T1000 (cell line): ENCODE measurements around the gene ZNF394.

ENCODE experiments used
- DNase-seq: peaks from one replicate; lab custom pipeline; 2025; ENCODE audit warnings: mixed read lengths; lab: John Stamatoyannopoulos, UW

The ZNF394 gene

DNA sequence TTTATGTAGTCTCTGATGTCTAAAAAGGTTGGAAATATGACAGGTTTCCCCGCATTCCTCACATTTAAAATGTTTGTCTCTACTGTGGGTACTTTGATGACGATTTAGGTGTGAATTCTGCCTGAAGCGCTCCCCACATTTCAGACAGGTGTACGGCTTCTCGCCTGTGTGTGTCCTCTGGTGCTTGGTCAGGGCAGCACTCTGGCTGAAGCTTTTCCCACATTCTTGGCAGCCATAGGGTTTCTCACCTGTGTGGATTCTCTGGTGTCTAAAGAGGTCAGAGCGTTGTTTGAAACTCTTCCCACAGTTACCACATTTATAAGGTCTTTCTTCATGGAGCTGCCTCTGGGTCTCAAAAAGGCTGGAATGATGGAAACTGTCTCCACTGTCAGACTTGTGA lies 6.3 kb downstream of the ZNF394 start:
- DNase-seq = no peak

DNA sequence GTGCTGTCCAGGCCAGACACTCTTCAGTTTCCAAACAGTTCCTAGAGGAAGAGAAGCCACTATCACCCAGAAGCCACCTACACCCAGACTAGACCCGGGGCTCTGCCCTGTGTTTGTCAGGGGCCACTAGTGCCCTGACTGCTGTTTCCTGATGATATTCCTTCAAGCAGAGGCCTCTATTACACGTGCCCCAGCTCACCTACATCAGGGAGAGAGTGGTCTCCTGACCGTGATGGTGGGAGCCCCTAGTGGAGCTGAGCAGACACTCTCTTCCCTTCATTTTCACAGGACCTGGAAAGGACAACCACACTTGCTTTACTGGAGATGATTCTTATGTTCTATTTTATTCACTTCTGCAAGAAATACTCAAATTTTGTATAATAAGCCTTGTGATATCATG lies 9.2 kb downstream of the ZNF394 start:
- DNase-seq = no peak

DNA sequence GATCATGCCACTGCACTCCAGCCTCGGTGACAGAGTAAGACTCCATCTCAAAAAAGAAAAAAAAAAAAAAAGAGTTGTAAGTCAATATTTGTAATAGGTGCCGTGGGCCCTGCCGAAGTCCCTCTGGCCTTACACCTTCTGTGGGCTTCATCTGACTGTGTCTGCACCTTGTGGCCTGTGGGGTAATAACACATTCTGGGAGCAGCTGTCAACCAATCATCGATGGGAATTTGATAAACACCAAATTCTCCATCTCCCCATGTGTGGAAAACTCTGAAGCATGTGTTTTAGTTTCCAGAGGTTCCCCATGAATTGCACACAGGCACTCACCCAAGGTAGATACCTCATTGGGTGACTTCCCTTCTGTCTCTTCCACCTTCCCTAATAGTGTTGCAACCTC lies 10.8 kb downstream of the ZNF394 start:
- no peak for DNase-seq

DNA sequence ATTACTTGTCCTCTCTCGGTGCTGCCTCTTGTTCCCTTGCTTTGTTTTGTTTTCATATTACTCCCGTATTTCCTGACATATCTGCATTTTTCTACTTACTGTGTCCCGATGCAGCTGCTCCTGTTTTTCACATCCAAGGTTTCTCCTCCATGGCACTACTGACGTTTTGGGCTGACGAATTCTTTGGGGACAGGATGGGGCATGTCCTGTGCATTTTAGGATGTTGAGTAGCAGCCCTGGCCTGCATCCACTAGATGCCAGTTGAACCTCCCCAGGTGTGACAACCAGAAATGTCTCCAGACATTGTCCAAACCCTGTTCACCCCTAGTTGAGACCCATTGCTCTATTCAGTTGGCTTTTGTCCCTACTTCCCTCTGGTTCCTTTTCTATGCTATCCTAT lies 15.0 kb downstream of the ZNF394 start:
- no peak for DNase-seq

DNA sequence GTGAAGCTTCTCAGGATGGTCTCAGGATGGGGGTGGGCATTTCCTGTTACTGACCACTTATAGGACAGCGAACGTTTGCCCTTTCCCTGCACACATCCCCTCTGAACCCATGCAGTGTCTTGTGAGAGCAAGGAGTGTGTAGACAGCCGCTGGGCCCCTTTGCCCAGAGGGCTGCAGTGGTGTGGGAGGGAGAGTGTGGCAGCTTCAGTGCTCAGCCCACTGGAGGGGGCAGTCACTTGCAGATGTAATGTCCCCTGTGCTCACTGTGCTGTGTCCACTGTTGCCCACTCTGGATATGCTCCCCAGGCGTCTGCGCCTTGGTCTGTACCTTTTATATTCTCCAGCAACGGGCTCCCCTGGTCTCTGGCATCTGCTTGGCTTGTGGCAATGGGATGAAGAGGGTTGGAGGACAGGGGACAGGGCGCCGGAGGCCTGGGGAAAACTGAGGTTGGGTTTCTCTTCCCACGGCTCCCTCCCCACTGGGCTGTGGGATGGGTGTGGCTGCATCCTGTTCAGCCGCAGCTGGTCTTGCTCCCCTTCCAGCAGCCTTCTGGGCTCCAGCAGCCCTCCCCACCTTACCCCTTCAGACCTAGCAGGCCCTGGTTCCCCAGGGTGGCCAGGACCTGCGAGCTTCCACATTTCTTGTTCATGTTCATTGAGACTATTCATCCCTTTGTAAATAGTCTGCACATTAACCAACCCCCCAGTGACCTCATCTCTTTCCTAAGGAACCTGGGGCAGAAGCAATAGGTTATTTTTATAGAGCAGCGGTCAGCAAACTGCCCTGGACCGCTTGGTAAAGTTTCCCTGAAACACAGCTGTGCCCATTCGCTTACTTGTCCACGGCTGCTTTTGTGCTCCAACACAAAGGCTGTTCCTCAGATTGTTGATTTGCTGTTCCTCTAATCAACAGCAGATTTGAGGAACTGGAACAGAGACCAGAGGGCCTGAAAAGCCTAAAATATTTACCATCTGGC lies 21.3 kb downstream of the ZNF394 start:
- DNase-seq = no peak

DNA sequence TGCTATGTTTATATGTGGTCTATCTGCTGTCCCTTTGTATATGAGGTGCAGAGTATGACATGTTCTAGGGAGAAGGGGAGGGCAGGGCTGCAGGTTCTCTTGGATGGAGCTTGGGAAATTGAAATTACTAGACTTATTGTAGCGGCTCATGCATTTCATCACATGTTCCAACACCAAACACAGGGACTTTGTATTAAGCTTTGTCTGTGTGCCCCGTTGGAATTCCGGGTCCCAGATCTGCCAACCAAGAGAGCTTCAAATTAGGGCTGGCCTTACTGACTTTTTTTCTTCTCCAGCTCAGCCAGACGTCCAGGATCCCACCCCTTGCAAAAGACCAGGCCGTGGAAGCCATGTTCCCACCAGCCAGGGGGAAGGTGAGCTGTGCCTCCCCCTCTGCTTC lies 24.0 kb downstream of the ZNF394 start:
- no peak for DNase-seq

DNA sequence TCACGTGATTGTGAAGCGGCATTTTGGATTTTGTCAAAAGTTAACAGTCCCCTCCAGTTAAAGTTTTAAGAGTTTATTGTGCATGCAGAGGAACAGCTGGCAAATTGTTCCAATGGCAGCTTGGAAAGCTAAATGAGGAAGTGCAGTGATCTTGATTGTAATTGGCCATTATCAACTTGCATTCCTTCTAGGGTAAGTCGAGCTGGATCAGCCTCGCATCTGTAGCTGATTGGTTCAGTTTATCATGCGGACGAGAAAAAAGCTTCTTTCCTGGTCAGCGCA lies 26.8 kb downstream of the ZNF394 start:
- DNase-seq = no peak

DNA sequence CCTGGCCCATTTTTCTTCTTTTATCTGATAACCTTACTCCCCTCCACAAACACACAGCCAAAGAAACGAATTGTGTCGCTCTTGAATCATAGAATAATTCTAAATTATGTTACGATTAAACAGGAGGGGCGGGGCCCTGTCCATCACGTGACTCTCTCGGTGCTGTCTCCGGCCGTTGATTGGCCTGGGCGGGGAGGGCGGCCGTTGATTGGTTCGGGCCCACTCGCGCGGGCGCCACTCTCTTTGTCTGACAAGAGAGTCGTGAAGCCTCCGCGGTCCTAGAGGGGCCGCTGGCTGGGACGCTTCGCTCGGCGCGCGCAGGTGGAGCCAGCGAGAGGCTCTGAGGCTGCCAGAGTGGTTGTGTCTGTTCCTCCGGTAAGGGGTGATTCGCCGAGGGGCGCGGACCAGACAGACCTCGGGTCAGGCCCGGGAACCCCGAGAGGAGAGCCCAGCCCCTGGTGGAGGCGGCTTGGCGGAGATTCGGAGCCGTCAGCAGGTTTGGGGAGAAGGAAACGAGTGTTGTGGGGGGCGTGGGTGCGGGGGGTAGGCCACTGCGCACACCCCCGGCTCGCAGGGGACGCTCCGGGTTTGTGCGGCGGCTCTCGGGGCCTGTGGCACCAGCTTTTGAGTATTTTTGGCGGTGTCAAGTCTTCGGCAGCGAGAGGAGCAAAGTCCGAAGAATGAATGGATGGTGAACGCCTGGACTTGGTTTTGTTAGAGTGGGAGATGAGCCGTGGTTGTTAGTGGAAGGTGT lies 27.3 kb downstream of the ZNF394 start, which contains the start of gene ZNF789:
Gene ZNF789 (plus strand): TSS at position 330 of the 754 bp plus-strand sequence. CDS start 3,567 bp downstream, outside the sequence.
- peak; percentile 83 for DNase-seq

DNA sequence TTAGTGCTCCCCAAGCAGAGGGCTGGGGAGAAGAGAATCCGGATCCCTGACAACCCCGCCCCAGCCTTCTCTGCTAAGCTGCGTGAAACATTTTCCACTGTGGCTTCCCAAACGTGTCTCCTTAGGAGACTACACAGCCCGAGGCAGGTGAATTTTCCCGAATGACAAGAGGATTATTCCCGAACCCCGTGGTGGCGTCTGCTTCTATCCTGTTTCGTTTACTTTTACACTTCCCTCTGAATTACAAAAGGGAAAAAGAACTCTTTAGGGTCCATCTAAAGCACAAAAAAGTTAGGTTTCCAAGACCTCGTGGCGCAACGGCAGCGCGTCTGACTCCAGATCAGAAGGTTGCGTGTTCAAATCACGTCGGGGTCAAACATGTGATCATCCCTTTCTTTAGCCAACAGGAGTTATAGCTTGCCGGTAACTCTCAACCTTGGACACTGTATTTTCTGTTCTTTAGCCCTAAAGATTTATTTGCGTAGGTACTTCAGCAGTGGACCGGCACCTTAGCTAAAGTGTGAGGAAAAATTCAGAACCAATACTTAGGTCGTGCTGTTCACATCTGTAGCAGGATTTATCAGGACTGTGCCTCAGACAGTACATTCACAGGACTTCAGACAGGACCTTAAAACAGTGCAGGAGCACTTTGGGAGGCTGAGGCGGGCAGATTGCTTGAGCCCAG lies 30.6 kb downstream of the ZNF394 start:
- DNase-seq = no peak

DNA sequence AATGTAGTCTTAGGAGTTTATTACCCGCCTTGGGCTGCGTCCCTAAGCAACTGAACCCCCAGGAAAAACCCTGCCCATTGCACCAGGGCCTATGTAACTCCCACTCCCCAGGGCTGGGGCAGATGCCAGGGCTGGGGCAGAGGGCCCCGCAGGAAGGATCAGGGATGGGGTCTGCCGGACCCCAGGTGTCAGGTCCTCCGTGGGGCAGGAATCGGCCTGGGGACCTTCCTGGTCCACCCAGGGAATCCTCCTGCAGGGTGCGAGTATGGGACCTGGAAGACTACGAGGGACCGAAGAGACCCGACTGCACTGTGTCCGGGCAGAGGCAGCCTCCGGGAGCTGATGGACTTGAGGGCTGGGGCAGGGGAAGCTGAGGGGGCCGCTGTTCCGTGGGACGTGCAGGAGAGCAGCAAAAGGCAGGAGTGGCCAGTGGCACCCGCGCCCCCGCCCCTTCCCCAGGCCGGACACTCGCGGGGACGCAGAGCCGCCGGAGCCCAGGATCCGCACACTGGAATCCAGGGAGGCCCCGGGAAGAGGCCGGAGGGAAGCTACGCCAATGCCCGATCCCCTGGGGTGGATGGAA lies 31.7 kb downstream of the ZNF394 start:
- DNase-seq = no peak

DNA sequence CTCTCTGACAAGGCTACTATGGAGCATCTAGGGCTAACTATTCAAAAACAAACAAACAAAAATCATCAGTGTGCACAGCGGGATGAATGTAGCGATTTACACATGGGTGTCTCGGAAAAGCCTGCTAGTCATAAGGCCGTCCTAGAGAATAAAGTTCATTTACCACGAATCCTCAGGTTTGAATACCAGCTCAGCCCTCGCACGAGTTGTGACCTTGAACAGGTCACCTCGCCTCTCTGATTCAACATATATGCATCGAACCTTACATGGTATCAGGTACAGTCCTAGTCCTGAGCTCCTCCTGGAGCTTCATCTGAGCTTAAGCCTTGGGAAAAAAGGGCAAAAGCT lies 34.7 kb downstream of the ZNF394 start:
- no peak for DNase-seq

DNA sequence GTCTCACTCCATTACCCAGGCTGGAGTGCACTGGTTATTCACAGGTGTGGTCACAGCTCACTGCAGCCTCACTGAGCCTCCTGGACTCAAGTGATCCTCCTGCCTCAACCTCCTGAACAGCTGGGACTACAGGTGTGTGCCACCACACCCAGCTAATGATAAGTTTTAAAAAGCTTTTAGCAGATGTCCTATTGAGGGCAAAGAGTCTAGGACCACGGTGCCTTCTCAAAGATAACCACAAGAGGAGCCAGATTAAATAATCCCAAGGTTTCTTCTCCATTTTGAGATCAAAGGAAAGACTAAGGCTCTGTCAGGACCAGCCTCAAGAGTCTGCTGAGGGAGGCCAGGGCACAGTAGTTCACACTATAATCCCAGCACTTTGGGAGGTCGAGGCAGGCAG lies 38.9 kb downstream of the ZNF394 start:
- DNase-seq = no peak

DNA sequence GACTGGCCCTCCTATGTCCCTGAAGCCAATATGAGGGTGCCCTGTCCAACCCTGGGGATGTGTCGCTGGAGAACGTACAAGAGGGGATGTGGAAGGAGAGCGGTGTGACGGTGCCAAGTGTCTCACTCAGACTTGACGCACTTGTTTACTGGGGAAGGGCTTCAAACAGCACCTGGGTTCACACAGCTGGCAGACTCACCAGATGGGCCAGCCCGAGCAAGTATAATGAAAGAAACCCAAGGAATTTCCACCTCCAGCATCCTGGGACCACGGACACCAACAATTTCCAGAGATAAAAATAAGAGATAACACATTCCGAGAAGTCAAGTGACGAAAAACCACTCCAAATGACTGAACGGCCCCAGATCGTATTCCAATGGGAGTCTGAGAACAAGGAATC lies 39.4 kb downstream of the ZNF394 start:
- DNase-seq = no peak

DNA sequence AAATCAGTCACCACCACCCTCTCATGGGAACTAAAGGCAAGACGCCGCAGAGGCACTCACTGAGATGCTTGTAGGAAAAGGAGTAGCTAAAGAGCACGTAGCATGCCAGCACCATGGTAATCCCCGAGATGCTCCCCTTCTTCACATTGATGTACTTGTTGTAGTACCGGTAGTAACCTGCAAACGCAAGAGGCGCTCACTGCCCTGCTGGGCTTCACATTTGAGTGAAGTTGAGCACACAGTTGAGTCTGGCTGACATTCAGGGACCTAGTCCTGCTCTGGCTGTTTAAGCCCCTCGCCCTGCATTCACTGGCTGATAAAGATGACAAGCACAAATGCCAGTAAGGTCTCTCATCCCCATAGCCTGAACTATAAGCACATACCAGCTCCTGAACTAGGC lies 41.0 kb downstream of the ZNF394 start:
- DNase-seq = no peak

DNA sequence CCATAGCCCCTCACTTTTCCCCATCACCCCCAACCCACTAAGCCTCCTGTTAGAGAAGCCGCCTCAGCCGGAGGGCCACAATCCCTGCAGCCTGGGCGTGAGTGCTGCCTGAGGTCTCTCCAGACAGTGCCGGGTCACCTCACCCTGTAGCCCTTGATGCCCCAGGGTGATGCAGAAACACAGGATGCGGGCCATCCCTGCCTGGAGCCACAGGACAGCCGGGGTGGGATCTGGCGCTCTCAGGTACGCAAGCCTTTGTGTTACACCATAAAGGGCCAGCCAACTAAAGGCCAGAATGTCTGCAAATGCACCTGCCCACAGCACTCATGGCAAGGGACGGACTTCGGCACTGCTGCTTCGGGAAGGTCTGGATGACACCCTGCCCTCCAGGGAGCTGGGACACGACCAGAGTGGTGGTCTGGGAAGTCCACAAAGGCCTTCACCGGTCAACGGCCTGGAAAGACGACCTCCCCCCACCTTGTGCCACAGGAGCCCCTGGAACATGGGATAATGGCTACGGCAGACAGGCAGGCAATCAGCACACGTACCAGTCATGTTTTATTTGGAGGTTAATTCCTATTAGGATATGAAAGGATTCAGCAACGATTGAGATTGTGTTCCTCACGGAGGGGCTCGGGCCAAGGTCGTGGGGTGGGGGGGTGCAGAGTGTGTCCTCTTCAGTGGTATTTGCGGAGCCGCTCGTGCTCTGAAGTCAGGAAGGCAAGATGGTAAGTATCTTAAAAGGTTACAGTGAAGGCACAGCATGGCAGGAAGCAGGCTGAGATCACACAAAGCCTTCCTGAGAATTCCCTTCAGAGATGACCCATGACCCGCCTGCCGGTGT lies 42.2 kb downstream of the ZNF394 start:
- no peak for DNase-seq

DNA sequence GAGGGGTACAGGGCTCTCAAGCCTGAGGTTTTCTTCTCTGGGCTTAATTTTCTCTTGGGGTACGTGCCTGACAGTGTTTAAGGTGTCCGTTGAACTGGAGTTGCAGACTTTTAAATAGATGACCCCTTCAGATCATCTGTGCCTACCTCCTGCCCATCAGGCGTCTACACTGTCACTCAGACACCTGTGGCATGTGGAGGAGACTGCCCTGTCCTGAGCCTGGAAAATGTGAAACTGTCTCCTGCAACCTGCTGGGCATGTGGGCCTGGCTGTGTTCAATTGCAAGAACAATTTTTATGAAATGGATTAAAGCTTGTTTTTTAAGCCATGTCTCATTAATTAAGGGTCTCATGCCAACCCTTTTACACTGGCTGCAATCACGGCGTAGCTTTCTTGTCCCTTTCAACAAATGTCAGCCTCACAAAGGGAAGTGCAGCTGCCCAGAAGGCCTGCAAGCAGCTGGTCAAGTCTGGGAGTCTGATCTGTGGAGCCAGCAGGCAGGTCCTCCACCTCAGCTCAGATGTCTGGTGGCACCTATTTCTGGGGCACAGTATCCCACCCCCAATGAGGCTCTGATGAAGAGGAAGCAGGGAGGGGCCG lies 42.9 kb downstream of the ZNF394 start:
- no peak for DNase-seq

DNA sequence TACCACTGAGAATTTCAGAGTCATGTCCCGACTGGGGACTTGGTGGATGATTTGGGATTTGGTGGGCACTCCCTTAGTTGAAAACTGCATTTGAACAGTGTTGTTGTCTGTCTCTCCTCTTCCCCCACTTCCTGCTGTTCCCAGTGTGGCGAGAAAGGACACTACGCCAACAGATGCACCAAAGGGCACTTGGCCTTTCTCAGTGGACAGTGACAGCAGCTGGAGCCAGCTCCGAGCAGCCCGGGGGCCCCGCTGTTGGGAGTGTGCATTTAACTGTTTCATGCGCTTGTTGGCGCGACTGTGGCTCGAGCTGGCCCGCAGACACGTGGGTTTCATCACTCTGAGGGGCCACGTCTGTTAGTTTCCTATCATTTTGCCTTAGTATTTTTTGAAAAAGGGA lies 43.8 kb downstream of the ZNF394 start:
- no peak for DNase-seq

DNA sequence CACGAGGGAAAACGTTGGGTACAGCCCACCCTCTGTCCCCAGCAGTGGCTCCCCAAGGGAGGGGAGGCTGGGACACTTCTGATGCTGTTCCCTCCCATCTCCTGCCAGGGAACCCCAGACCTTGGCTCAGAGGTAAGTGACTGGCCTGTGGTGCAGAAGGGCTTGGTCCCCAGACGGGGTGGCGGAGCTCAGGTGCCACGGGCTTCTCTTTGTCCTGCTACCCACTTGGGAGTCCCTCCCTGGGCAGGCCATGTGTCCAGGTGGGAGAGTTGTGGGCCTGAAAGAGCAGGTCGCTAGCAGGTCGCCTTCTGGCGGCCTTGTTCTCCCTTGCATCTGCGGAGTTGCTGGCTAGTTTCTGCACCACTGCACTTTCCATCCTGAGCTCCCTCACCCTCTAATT lies 44.2 kb downstream of the ZNF394 start:
- DNase-seq = no peak

DNA sequence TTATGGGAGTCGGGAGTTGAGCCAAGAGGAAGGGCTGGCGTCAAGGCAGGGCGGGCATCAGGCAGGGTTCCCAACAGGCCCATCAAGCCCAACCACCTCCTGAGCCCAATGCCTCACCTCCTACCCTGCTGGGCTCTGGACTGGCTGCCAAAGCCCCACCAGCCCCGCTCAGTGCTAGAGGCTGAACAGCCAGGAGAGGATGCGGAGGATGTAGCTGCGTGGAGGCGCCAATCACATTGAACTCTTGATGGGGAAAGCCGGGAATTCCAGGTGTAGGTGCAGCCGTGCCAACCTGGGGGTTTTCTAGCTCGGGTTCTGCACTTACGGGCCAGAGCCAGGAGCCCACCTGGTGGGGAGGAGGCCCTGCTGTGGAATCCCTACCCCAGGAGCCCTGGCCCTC lies 47.0 kb downstream of the ZNF394 start:
- DNase-seq = no peak

DNA sequence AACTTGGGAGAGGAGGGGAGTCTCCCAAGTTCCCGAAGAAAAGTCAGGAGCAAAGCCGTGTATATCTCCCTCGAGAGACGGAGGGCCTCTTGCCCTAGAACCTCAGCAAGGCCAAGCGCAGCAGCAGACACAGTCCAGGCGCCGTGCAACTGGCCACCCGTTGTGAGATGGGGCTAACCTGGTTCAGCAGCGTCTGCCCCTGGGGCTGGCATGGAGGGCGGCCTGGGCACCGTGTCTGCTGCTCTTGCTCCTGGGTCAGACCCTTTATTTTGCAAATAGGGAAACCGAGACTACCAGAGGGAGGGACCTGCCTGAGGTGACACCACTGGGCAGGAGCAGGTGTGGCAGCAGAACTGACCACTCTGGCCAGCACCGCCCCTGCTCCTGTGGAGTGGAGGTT lies 47.5 kb downstream of the ZNF394 start:
- DNase-seq = no peak

DNA sequence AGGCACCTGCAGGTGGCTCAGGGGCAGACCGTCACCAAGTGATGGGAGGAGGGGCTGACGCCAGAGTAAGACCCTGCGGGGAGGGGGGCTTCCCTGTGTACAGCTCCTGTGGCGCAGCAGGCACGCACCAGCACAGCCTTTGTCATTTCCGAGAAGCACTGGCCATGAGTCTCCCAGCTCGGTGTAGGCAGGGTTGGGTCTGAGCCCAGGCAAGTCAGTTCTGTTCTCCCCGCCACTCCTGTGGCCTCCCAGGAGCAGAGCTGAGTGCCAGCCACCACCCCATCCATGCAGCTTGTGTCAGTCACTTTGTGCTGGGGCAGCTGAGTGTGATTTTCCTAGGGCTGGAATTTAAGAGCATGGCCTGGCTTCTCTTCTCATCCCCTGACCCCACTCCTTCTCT lies 48.1 kb downstream of the ZNF394 start:
- DNase-seq = no peak
